ENCODE measurements around the gene LILRA2. TPM values are rescaled to one million over a fixed set of nuclear protein-coding genes. Genes with fewer than 3 reads are reported as not detected.

LILRA2 gene
- total and polyA plus RNA-seq, 8 donors = 0.86 to 39.7 (median 1.1) TPM

GRCh38 chr19:54554006-54554405 is 19.6 kb upstream of the LILRA2 start:
- Histone ChIP-seq H3K27me3 (peaks cover 0 to 49% of the 10 kb centered on the region in 2 donors), H3K27ac (no peak overlapping the region), H3K4me3 (no peak overlapping the region), H3K9me3 (no peaks in the 10 kb centered on the region), H3K36me3 (no peaks in the 10 kb centered on the region), H3K4me1 (no peaks in the 10 kb centered on the region)
- TF ChIP-seq CTCF (IDR thresholded peaks at IDR 0.05) = no peak
- DNase-seq = no peak
- intact Hi-C loops (cut with DNase I) = no loop called here
- ATAC-seq = no peak

- no peaks in the 10 kb centered on the region for H3K9me3 ChIP-seq
- intact Hi-C loops (cut with DNase I) = no loop called here
- DNase-seq (no peak), ATAC-seq (no peak)
- H3K36me3 ChIP-seq = no peaks in the 10 kb centered on the region
- H3K27ac ChIP-seq = no peak overlapping the region
- H3K4me1 ChIP-seq = no peaks in the 10 kb centered on the region
- peaks cover 0 to 53% of the 10 kb centered on the region in 2 donors for H3K27me3 ChIP-seq
- no peak for TF ChIP-seq CTCF (IDR thresholded peaks at IDR 0.05)
- no peak overlapping the region for H3K4me3 ChIP-seq
These were observed 18.7 kb upstream of the LILRA2 start for GRCh38 chr19:54554896-54555295.

GRCh38 chr19:54556194-54556593 is 17.4 kb upstream of the LILRA2 start:
- Histone ChIP-seq H3K9me3 (no peaks in the 10 kb centered on the region), H3K27me3 (peaks cover 0 to 62% of the 10 kb centered on the region in 2 donors), H3K36me3 (no peaks in the 10 kb centered on the region), H3K4me3 (no peak overlapping the region), H3K27ac (no peak overlapping the region), H3K4me1 (no peaks in the 10 kb centered on the region)
- no peak for TF ChIP-seq CTCF (IDR thresholded peaks at IDR 0.05)
- no peak for DNase-seq
- intact Hi-C loops (cut with DNase I) = no loop called here
- ATAC-seq = no peak

GRCh38 chr19:54558339-54558738 is 15.3 kb upstream of the LILRA2 start:
- Histone ChIP-seq H3K27me3 (peaks cover 0 to 60% of the 10 kb centered on the region in 2 donors), H3K36me3 (no peaks in the 10 kb centered on the region), H3K9me3 (no peaks in the 10 kb centered on the region), H3K4me3 (no peak overlapping the region), H3K4me1 (no peaks in the 10 kb centered on the region), H3K27ac (no peak overlapping the region)
- no peak for TF ChIP-seq CTCF (IDR thresholded peaks at IDR 0.05)
- DNase-seq (no peak), ATAC-seq (no peak)
- intact Hi-C loops (cut with DNase I) = no loop called here

GRCh38 chr19:54560881-54561385 is 12.7 kb upstream of the LILRA2 start:
- Histone ChIP-seq H3K4me3 (no peak overlapping the region), H3K27me3 (peaks cover 0 to 49% of the 10 kb centered on the region in 2 donors), H3K27ac (no peak overlapping the region), H3K9me3 (no peaks in the 10 kb centered on the region), H3K36me3 (no peaks in the 10 kb centered on the region), H3K4me1 (no peaks in the 10 kb centered on the region)
- no peak for ATAC-seq
- TF ChIP-seq CTCF (IDR thresholded peaks at IDR 0.05) = no peak
- intact Hi-C loops (cut with DNase I) = no loop called here
- DNase-seq = no peak
